OCI-LY7 (cell line): ENCODE measurements around the gene TPPP3. TPM values are rescaled to one million over a fixed set of nuclear protein-coding genes. Genes with fewer than 3 reads are reported as not detected.

Experiments
- BruUV-seq: library from RNA; stranded (reverse); fragments of 400-500 nt; replicated peaks from 2 replicates; lab custom pipeline; 2021; lab: Mats Ljungman, UMichigan
- CTCF ChIA-PET: fragments of 300-600 bp; sonication (Branson Sonifier 250); formaldehyde crosslinking; loops from one replicate; lab custom pipeline; 2022; ENCODE audit warnings: antibody characterized with exemption; ENCODE audit not compliant: unreplicated experiment; lab: Charles Lee
- POLR2A ChIA-PET: fragments of 300-600 bp; sonication (Branson Sonifier 250); formaldehyde crosslinking; loops from one replicate; lab custom pipeline; 2022; ENCODE audit warnings: antibody characterized with exemption; lab: Charles Lee
- DNase-seq: peaks from one replicate; pipeline ENCODE4 v3.0.0-alpha.2; 2015; ENCODE audit warnings: low spot score
- H2AFZ ChIP-seq: fragments of 200-600 bp; sonication (generic), shearing (Covaris generic); 2 replicates; pipeline ENCODE4 v1.6.1; 2014; ENCODE audit warnings: mild to moderate bottlenecking, antibody characterized with exemption, low read length, moderate library complexity
- H3K27ac ChIP-seq: fragments of 200-600 bp; sonication (generic); 2 replicates; pipeline ENCODE4 v1.5.1; 2014; ENCODE audit warnings: mixed run types, low read depth, mild to moderate bottlenecking, moderate library complexity, low read length, inconsistent platforms; ENCODE audit not compliant: poor library complexity, severe bottlenecking
- H3K36me3 ChIP-seq: fragments of 200-600 bp; sonication (generic); 2 replicates; pipeline ENCODE4 v1.6.1; 2014; ENCODE audit warnings: mild to moderate bottlenecking, antibody characterized with exemption, low read length, moderate library complexity, mixed read lengths; ENCODE audit not compliant: insufficient read depth
- H3K4me1 ChIP-seq: fragments of 200-600 bp; sonication (generic); 2 replicates; pipeline ENCODE4 v1.5.1; 2014; ENCODE audit warnings: mild to moderate bottlenecking, low read length; ENCODE audit not compliant: insufficient read depth, poor library complexity, severe bottlenecking
- H3K4me2 ChIP-seq: fragments of 200-600 bp; sonication (generic); 2 replicates; pipeline ENCODE4 v1.6.1; 2014; ENCODE audit warnings: mild to moderate bottlenecking, low read length
- H3K4me3 ChIP-seq: fragments of 200-600 bp; sonication (generic); 2 replicates; pipeline ENCODE4 v1.5.1; 2014; ENCODE audit warnings: mild to moderate bottlenecking, low read depth, low read length; ENCODE audit not compliant: poor library complexity, severe bottlenecking
- H3K79me2 ChIP-seq: fragments of 200-600 bp; sonication (generic); 2 replicates; pipeline ENCODE4 v1.6.1; 2016; ENCODE audit warnings: low read depth, mild to moderate bottlenecking, low read length, moderate library complexity, mixed read lengths; ENCODE audit not compliant: insufficient read depth
- H3K9me2 ChIP-seq: fragments of 200-600 bp; sonication (generic); 2 replicates; pipeline ENCODE4 v1.6.1; 2016; ENCODE audit warnings: mild to moderate bottlenecking, low read length, mixed read lengths; ENCODE audit not compliant: insufficient read depth
- H3K9me3 ChIP-seq: fragments of 200-600 bp; sonication (generic); 2 replicates; pipeline ENCODE4 v1.6.1; 2014; ENCODE audit warnings: mild to moderate bottlenecking, mixed run types, low read length, mixed read lengths
- H4K20me1 ChIP-seq: fragments of 200-600 bp; sonication (generic); 2 replicates; pipeline ENCODE4 v1.6.1; 2014; ENCODE audit warnings: mild to moderate bottlenecking, antibody characterized with exemption, low read length, moderate library complexity, mixed read lengths; ENCODE audit not compliant: insufficient read depth
- CTCF ChIP-seq: fragments of 200-600 bp; sonication (generic); conservative IDR thresholded peaks from 2 replicates; pipeline ENCODE4 v1.5.1; 2014; ENCODE audit warnings: mild to moderate bottlenecking, antibody characterized with exemption, low read length, moderate library complexity, mixed read lengths
- EZH2phosphoT487 ChIP-seq: fragments of 200-600 bp; sonication (generic); IDR thresholded peaks from 2 replicates; pipeline ENCODE4 v1.6.1; 2018; ENCODE audit warnings: low read depth, borderline replicate concordance, mild to moderate bottlenecking, mixed run types, antibody characterized with exemption, low read length, moderate library complexity, mixed read lengths
- intact Hi-C: fragments of 100-400 bp; cut with micrococcal nuclease; formaldehyde crosslinking; loops from one replicate; pipeline ENCODE4 v1.10.0; 2022; ENCODE audit not compliant: unreplicated experiment
- total RNA-seq, 2 experiments: library from RNA; depleted of rRNA in 1 of 2; stranded (reverse); fragments of >200 nt in 1 of 2; shearing (Covaris generic) in 1 of 2; gene quantifications; 2 replicates each; pipeline ENCODE4 v1.2.3, GENCODE V29; 2014 to 2022

The TPPP3 gene
- total RNA-seq, 2 experiments from 2014 or later, result not detected

DNA sequence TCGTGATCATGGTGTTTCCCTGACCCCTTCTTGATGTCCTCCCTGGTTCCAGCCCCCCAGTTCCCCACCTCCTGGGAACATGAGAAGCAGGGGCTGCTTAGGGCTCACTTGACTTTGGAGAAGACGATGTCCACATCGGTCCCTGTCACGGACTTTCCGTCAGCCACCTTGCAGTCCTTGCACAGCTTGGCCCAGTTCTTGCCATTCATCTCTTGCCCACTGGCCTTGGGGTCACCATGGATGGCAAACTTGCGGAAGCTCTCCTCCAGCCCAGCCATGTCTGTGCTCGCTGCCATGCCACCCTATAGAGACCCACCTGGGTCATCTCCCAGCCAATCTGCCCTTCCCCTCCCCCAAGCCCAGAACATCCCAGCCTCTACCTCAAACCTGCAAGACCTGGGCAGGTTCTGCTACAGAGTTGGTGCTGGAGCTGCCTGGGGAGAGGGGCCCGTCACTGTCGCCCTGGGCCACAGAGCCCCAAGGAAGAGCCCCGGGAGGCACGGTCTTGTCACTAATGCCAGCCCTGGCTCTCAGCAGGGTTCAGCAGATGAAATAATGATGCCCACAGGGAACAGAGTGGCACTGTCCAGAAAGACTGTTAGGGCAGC, 2.4 kb downstream of the TPPP3 start:
- H2AFZ ChIP-seq, result no peak overlapping the region
- no peak for TF ChIP-seq EZH2phosphoT487
- TF ChIP-seq CTCF, result no peak
- no peaks in the 10 kb centered on the region for H3K36me3 ChIP-seq
- CTCF ChIA-PET, result no interaction called here
- no peaks in the 10 kb centered on the region for H3K9me2 ChIP-seq
- no peaks in the 10 kb centered on the region for H3K79me2 ChIP-seq
- no peaks in the 10 kb centered on the region for H3K9me3 ChIP-seq
- intact Hi-C loops, result no loop called here
- no peak overlapping the region for H3K27ac ChIP-seq
- POLR2A ChIA-PET, result interaction anchor here (0.5 kb wide), 1 partner anchor 851 kb away, joined by 6 read pairs; no protein-coding TSS in a partner anchor
- no peak overlapping the region for H3K4me2 ChIP-seq
- DNase-seq, result no peak
- BruUV-seq, result no TSS peak
- H3K4me3 ChIP-seq, result no peak overlapping the region
- no peaks in the 10 kb centered on the region for H3K4me1 ChIP-seq
- no peaks in the 10 kb centered on the region for H4K20me1 ChIP-seq

- Histone ChIP-seq H3K9me3 (no peaks in the 10 kb centered on the region), H3K4me1 (no peaks in the 10 kb centered on the region), H3K79me2 (no peaks in the 10 kb centered on the region), H3K9me2 (no peaks in the 10 kb centered on the region), H3K4me2 (no peak overlapping the region), H4K20me1 (no peaks in the 10 kb centered on the region), H2AFZ (no peak overlapping the region), H3K4me3 (no peak overlapping the region), H3K27ac (no peak overlapping the region), H3K36me3 (no peaks in the 10 kb centered on the region)
- intact Hi-C loops, result no loop called here
- TF ChIP-seq EZH2phosphoT487 (no peak), CTCF (no peak)
- ChIA-PET POLR2A (no interaction called here), CTCF (no interaction called here)
- DNase-seq, result no peak
- BruUV-seq, result no TSS peak
Observed at GRCh38 chr16:67389911-67390815, 3.1 kb downstream of the TPPP3 start.
